Panc1 (cell line): ENCODE measurements around the gene KRTAP10-11. TPM values are rescaled to one million over a fixed set of nuclear protein-coding genes. Genes with fewer than 3 reads are reported as not detected.

Source experiments
- ATAC-seq: fragments of 200-7000 bp; cut with Tn5 transposase; 2 replicates; pipeline ENCODE4 v1.9.1; 2020; ENCODE audit warnings: mild to moderate bottlenecking, moderate library complexity
- BruUV-seq: library from RNA; stranded (reverse); fragments of 400-500 nt; replicated peaks from 2 replicates; lab custom pipeline; 2021; lab: Mats Ljungman, UMichigan
- CTCF ChIA-PET: fragments of 300-600 bp; sonication (Branson Sonifier 250); formaldehyde crosslinking; loops from one replicate; lab custom pipeline; 2022; ENCODE audit warnings: antibody characterized with exemption; lab: Charles Lee
- POLR2A ChIA-PET: fragments of 300-600 bp; sonication (Branson Sonifier 250); formaldehyde crosslinking; loops from one replicate; lab custom pipeline; 2022; ENCODE audit warnings: antibody characterized with exemption; lab: Charles Lee
- DNase-seq: peaks from one replicate; pipeline ENCODE4 v3.0.0-alpha.2; 2010; ENCODE audit warnings: low read depth, low spot score
- H3K27ac ChIP-seq: 2 replicates; pipeline ENCODE4 v1.5.1; 2011; ENCODE audit warnings: mild to moderate bottlenecking, low read length, inconsistent platforms
- H3K27me3 ChIP-seq: fragments of 200-500 bp; sonication (Bioruptor generic); 2 replicates; pipeline ENCODE4 v1.6.0; 2014; ENCODE audit warnings: low read length, inconsistent platforms; ENCODE audit not compliant: control insufficient read depth, insufficient read depth
- H3K36me3 ChIP-seq: fragments of 200-500 bp; sonication (Bioruptor generic); 2 replicates; pipeline ENCODE4 v1.5.1; 2014; ENCODE audit warnings: inconsistent platforms, mild to moderate bottlenecking, low read length, moderate library complexity; ENCODE audit not compliant: control insufficient read depth, insufficient read depth
- H3K4me1 ChIP-seq: 2 replicates; pipeline ENCODE4 v1.5.1; 2011; ENCODE audit warnings: inconsistent platforms, mild to moderate bottlenecking, low read length, moderate library complexity; ENCODE audit not compliant: control insufficient read depth, insufficient read depth
- H3K4me3 ChIP-seq, 2 experiments: 2 replicates each; pipeline ENCODE4 v1.5.1; 2011 to 2012; ENCODE audit warnings: low read depth in 2 of 2, low read length in 2 of 2, mild to moderate bottlenecking in 2 of 2, inconsistent platforms in 1 of 2, moderate library complexity in 1 of 2
- H3K9me3 ChIP-seq: fragments of 200-500 bp; sonication (Bioruptor generic); 2 replicates; pipeline ENCODE4 v1.5.1; 2014; ENCODE audit warnings: low read depth, mild to moderate bottlenecking, inconsistent platforms, low read length, moderate library complexity; ENCODE audit not compliant: control insufficient read depth, insufficient read depth
- CTCF ChIP-seq: fragments of 450-650 bp; IDR thresholded peaks from 2 replicates; pipeline ENCODE4 v1.5.1; 2017; ENCODE audit warnings: mild to moderate bottlenecking
- POLR2AphosphoS5 ChIP-seq: IDR thresholded peaks from 2 replicates; pipeline ENCODE4 v1.6.1; 2012; ENCODE audit warnings: mild to moderate bottlenecking, low read depth, low read length, moderate library complexity
- REST ChIP-seq, 2 experiments: IDR thresholded peaks; 2 replicates each; pipeline ENCODE4 v1.6.1; 2011 to 2012; ENCODE audit warnings: low read depth in 2 of 2, control low read depth in 1 of 2, low read length in 1 of 2, mild to moderate bottlenecking in 1 of 2, moderate library complexity in 1 of 2; ENCODE audit not compliant: insufficient read depth in 1 of 2
- SIN3A ChIP-seq: IDR thresholded peaks from 2 replicates; pipeline ENCODE4 v1.6.1; 2012; ENCODE audit warnings: low read depth, mild to moderate bottlenecking, low read length, moderate library complexity, borderline replicate concordance; ENCODE audit not compliant: insufficient read depth
- TCF7L2 ChIP-seq: IDR thresholded peaks from 2 replicates; pipeline ENCODE4 v1.6.1; 2011; ENCODE audit warnings: mild to moderate bottlenecking, low read depth, low read length, inconsistent platforms
- in situ Hi-C: cut with HindIII; loops from 2 replicates; pipeline ENCODE4 v1.10.0; 2016; ENCODE audit warnings: low sequenced_read_pairs, low pct_unique_long_range_greater_than_20kb
- intact Hi-C: fragments of 100-400 bp; cut with micrococcal nuclease; formaldehyde crosslinking; loops from one replicate; pipeline ENCODE4 v1.10.0; 2022; ENCODE audit not compliant: unreplicated experiment
- total RNA-seq: library from RNA; stranded (reverse); gene quantifications from one replicate; pipeline ENCODE4 v1.2.1, GENCODE V29; 2021; ENCODE audit not compliant: unreplicated experiment

The KRTAP10-11 gene
- total RNA-seq, 1 experiment from 2014 or later, result not detected

DNA sequence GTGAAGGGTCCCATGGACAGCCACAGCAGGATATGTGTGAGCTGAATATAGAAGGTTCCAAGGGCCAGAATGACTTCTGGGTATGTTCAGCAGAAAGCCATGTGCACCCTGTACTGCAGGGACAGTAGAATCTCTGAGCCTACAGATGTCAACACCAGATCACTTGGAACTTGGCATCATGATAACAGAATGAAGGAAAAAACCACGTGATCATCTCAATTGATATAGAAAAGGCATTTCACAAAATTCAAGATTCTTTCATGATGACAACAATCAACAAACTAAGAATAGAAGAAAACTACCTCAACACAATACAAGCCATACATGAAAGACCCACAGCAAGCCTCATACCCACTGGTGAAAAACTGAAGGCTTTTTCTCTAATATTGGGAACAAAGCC, 21.4 kb downstream of the KRTAP10-11 start:
- ATAC-seq (no peak), DNase-seq (no peak)
- Histone ChIP-seq H3K4me1 (no peaks in the 10 kb centered on the region), H3K4me3 (no peak overlapping the region), H3K9me3 (no peaks in the 10 kb centered on the region), H3K27ac (no peak overlapping the region), H3K27me3 (no peaks in the 10 kb centered on the region), H3K36me3 (no peaks in the 10 kb centered on the region)
- BruUV-seq, result no TSS peak
- in situ Hi-C loops (no loop called here), intact Hi-C loops (no loop called here)
- TF ChIP-seq CTCF (no peak), POLR2AphosphoS5 (no peak), REST (IDR thresholded peaks at IDR 0.05; ENCODE audit: insufficient read depth in 1 of 2, low read depth in 2 of 2, low read length in 1 of 2) (no peak), SIN3A (no peak), TCF7L2 (no peak)
- ChIA-PET CTCF (no interaction called here), POLR2A (no interaction called here)

DNA sequence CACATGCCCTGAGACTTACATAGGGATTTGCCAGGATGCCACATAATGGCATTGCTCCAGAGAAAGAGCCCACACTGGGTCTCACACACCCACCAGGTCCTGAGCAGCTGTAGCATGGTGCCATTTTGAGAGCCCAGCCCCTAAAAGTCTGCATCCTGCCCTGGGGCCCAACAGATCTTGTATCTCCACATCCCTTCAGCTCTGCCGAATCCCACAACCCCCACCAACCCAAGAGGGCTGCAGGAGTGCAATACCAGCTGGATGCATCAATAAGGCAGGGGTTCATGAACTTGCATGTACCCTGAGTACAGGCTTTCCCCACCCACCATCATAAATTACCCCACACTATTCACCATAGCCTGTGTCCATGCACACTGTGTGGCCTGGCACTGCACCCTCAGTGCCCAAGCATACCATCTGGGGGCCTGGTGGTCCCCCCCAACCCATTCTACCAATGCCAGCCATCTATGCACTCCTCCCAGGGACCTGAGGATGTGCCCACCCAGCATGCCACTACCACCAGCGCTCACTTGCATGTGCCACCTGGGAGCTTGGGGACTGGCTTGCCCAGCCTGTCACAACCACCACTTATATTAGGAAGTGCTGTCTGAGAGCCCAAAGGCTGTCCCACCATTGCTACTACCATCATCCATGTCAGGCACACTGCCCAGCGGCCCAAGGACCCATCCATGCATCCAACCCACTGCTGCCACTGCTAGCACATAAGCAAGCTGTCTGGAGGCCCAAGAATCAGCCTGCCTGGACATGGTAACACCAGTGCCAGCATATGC, 24.6 kb downstream of the KRTAP10-11 start:
- in situ Hi-C loops, result no loop called here

More for the DNA sequence above, 24.6 kb downstream of the KRTAP10-11 start:
- no peak for ATAC-seq
- ChIA-PET POLR2A (no interaction called here), CTCF (no interaction called here)
- H3K36me3 ChIP-seq, result no peaks in the 10 kb centered on the region
- no peaks in the 10 kb centered on the region; the same call in 1 of the 2 replicates for H3K27me3 ChIP-seq
- H3K4me1 ChIP-seq, result no peaks in the 10 kb centered on the region
- intact Hi-C loops, result no loop called here
- TF ChIP-seq CTCF, result no peak
- no peak for TF ChIP-seq TCF7L2
- TF ChIP-seq POLR2AphosphoS5, result no peak
- TF ChIP-seq SIN3A, result no peak
- TF ChIP-seq REST (IDR thresholded peaks at IDR 0.05; ENCODE audit: insufficient read depth in 1 of 2, low read depth in 2 of 2, low read length in 1 of 2), result no peak
- no TSS peak for BruUV-seq
- H3K4me3 ChIP-seq, result no peak overlapping the region
- no peak for DNase-seq
- no peak overlapping the region for H3K27ac ChIP-seq
- no peaks in the 10 kb centered on the region for H3K9me3 ChIP-seq
